Measurements from ENCODE around the gene AP3S2. TPM values are rescaled to one million over a fixed set of nuclear protein-coding genes. Genes with fewer than 3 reads are reported as not detected.

AP3S2 gene
- total RNA-seq, 2 experiments from 2014 or later: 20.3 to 23.0 TPM

DNA sequence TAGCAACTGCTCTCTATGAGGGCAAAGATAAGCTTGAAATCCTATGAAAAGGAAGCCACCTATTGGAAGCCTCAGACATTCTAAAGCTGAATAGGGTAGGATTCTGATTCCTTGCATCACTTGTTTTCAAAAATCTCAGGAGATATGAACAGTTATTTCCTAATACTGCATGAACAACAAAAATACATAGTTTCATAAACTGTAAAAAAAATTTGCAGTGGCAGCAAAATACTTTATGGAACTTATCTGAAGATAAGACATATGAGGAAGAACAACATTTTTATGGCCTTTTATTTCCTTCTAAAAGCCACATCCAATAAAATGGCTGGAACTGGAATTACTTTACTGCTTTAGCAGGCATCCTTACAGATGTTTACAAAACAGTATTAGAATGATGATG is 29.9 kb downstream of the AP3S2 start:
- no peak for ATAC-seq
- intact Hi-C loops (cut with micrococcal nuclease): no loop called here
- ChIA-PET POLR2A (no interaction called here), CTCF (interaction anchor here (0.7 to 1.6 kb wide), 5 partner anchors 11 to 101 kb away, joined by 3 to 12 read pairs (median 3); no protein-coding TSS in a partner anchor)
- no peak for DNase-seq
- H3K36me3 Mint-ChIP-seq (ENCODE audit: low read depth): peaks cover 6% of the 10 kb centered on the region
- no peaks in the 10 kb centered on the region for H3K9me3 Mint-ChIP-seq
- H3K27ac Mint-ChIP-seq: no peak overlapping the region
- H3K4me1 Mint-ChIP-seq (ENCODE audit: low read depth): peaks cover 5% of the 10 kb centered on the region
- TF ChIP-seq, protein P1, sequence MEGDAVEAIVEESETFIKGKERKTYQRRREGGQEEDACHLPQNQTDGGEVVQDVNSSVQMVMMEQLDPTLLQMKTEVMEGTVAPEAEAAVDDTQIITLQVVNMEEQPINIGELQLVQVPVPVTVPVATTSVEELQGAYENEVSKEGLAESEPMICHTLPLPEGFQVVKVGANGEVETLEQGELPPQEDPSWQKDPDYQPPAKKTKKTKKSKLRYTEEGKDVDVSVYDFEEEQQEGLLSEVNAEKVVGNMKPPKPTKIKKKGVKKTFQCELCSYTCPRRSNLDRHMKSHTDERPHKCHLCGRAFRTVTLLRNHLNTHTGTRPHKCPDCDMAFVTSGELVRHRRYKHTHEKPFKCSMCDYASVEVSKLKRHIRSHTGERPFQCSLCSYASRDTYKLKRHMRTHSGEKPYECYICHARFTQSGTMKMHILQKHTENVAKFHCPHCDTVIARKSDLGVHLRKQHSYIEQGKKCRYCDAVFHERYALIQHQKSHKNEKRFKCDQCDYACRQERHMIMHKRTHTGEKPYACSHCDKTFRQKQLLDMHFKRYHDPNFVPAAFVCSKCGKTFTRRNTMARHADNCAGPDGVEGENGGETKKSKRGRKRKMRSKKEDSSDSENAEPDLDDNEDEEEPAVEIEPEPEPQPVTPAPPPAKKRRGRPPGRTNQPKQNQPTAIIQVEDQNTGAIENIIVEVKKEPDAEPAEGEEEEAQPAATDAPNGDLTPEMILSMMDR (IDR thresholded peaks at IDR 0.05): no peak
- no peaks in the 10 kb centered on the region for H3K27me3 Mint-ChIP-seq
- H3K4me3 Mint-ChIP-seq: no peak overlapping the region

DNA sequence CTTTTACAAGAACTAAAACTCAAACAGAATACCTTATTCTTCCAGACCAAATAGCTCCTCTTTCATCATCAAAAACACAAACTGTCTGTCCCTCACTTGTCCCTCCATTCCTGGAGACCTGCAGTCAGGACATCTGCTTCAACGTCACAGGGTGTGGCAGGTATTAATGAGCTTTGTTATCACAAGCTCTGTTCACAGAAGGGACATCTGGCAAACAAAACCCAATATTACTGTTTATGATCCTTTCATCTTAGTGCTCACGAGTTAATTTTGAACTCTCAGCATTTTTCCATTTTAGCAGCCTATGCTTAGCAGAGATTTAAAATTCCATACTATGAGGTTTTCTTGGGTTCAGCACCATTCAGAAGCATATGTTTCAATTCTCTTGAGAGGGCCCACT is 32.9 kb downstream of the AP3S2 start:
- no peaks in the 10 kb centered on the region for H3K27me3 Mint-ChIP-seq
- no peaks in the 10 kb centered on the region for H3K9me3 Mint-ChIP-seq
- ChIA-PET CTCF (interaction anchor here (0.6 to 2.9 kb wide), 5 partner anchors 11 to 100 kb away, joined by 3 to 12 read pairs (median 4); no protein-coding TSS in a partner anchor), POLR2A (interaction anchor here (1.1 kb wide), 1 partner anchor 13 kb away, joined by 3 read pairs; no protein-coding TSS in a partner anchor)
- H3K36me3 Mint-ChIP-seq (ENCODE audit: low read depth): peaks cover 11% of the 10 kb centered on the region
- intact Hi-C loops (cut with micrococcal nuclease): no loop called here
- TF ChIP-seq, protein P1 (IDR thresholded peaks at IDR 0.05): no peak
- H3K4me1 Mint-ChIP-seq (ENCODE audit: low read depth): peaks cover 5% of the 10 kb centered on the region
- no peak overlapping the region for H3K4me3 Mint-ChIP-seq
- DNase-seq: no peak
- H3K27ac Mint-ChIP-seq: no peak overlapping the region
- ATAC-seq: no peak

DNA sequence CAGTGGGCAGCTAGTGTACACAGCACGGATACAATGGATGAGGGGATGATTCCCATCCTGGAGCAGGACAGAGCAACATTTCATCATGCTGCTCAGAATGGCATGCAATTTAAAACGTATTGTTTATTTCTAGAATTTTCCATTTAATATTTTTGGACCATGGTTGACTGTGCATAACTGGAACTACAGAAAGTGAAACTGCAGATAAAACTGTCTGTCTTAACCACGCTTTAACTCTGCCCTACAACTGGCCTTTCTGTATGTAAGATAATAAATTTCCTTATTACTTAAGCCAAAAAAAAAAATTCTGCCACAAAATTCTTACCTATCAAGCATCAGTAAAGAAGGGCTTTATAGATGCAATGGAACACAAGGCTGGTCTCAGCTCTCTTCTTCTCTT is 33.4 kb downstream of the AP3S2 start:
- no peak for DNase-seq
- H3K4me3 Mint-ChIP-seq: no peak overlapping the region
- H3K36me3 Mint-ChIP-seq (ENCODE audit: low read depth): peaks cover 11% of the 10 kb centered on the region
- no peak for ATAC-seq
- no peaks in the 10 kb centered on the region for H3K27me3 Mint-ChIP-seq
- TF ChIP-seq, protein P1 (IDR thresholded peaks at IDR 0.05): no peak
- CTCF ChIA-PET: interaction anchor here (0.6 to 2.9 kb wide), 4 partner anchors 11 to 100 kb away, joined by 3 to 12 read pairs (median 6); no protein-coding TSS in a partner anchor
- no peaks in the 10 kb centered on the region for H3K9me3 Mint-ChIP-seq
- POLR2A ChIA-PET: interaction anchor here (1.1 kb wide), 1 partner anchor 14 kb away, joined by 3 read pairs; no protein-coding TSS in a partner anchor
- H3K4me1 Mint-ChIP-seq (ENCODE audit: low read depth): peaks cover 5% of the 10 kb centered on the region
- intact Hi-C loops (cut with micrococcal nuclease): no loop called here
- no peak overlapping the region for H3K27ac Mint-ChIP-seq

DNA sequence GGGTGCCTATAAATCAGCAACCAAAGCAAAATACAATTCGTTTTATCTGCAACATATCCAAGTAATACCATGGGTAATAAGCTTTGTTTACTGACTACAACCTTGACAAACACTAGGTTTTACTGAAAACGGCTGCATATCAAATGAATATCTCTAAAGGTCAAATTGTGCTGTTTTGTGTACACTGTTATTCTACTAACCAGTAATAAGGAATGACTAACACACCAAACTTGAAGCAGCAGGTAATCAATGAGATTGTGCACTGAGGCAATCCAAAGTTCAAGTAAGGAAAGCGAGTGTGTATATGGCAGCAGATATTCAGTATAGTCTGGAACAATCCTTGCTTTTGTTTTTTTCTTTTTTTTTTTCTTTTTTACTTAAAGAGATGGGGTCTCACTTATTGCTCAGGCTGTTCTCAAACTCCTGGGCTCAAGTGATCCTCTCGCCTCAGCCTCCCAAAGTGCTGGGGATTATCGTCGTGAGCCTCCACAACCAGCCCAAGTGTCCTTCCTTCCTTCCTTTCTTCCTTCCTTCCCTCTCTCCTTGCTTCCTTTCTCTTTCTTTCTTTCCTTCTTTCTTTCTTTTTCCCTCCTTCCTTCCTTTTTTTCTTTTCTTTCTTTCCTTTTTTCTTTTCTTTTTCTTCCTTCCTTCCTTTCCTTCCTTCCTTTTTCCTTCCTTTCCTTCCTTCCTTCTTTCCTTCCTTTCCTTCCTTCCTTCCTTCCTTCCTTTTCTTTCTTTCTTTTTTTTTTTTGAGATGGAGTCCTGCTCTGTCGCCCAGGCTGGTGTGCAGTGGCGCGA is 34.9 kb downstream of the AP3S2 start:
- ChIA-PET CTCF (interaction anchor here (2.9 kb wide), 1 partner anchor 98 kb away, joined by 8 read pairs; no protein-coding TSS in a partner anchor), POLR2A (no interaction called here)
- no peak for DNase-seq
- intact Hi-C loops (cut with micrococcal nuclease): no loop called here
- no peak overlapping the region for H3K4me3 Mint-ChIP-seq
- peaks cover 11% of the 10 kb centered on the region for H3K36me3 Mint-ChIP-seq (ENCODE audit: low read depth)
- TF ChIP-seq, protein P1 (IDR thresholded peaks at IDR 0.05): no peak
- no peak overlapping the region for H3K27ac Mint-ChIP-seq
- no peaks in the 10 kb centered on the region for H3K9me3 Mint-ChIP-seq
- no peaks in the 10 kb centered on the region for H3K27me3 Mint-ChIP-seq
- H3K4me1 Mint-ChIP-seq (ENCODE audit: low read depth): peaks cover 5% of the 10 kb centered on the region
- ATAC-seq: no peak

DNA sequence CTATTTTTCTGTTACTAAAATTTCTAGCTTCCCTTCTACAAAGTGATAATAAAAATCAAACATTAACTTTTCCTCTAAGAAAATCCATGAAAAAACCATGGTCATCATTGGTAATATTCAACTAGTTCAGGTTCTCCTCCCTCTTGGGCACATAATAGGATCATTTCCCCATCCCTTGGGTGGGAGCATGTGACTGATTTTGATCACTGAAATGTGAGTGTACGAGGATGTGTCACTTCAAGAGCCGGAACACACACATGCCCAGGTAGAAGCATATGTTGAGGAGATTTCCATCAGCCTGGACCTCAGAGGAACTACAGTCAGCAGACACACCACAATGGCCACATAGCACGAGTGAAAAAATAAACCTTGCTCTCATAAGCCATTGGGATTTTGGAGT is 36.1 kb downstream of the AP3S2 start:
- intact Hi-C loops (cut with micrococcal nuclease): no loop called here
- ChIA-PET CTCF (interaction anchor here (1.4 kb wide), 2 partner anchors 17 to 97 kb away, joined by 3 to 5 read pairs; no protein-coding TSS in a partner anchor), POLR2A (no interaction called here)
- no peak overlapping the region for H3K27ac Mint-ChIP-seq
- no peak for ATAC-seq
- H3K4me1 Mint-ChIP-seq (ENCODE audit: low read depth): peaks cover 5% of the 10 kb centered on the region
- TF ChIP-seq, protein P1 (IDR thresholded peaks at IDR 0.05): no peak
- H3K9me3 Mint-ChIP-seq: no peaks in the 10 kb centered on the region
- H3K4me3 Mint-ChIP-seq: no peak overlapping the region
- no peak for DNase-seq
- H3K27me3 Mint-ChIP-seq: no peaks in the 10 kb centered on the region
- H3K36me3 Mint-ChIP-seq (ENCODE audit: low read depth): peaks cover 14% of the 10 kb centered on the region
